HepG2 (cell line): ENCODE data around the gene PRRC2A. TPM values are rescaled to one million over a fixed set of nuclear protein-coding genes. Genes with fewer than 3 reads are reported as not detected.

Experiments used
- AGO1 ChIP-seq: fragments of 200-400 bp; formaldehyde crosslinking; IDR thresholded peaks from 2 replicates; pipeline ENCODE4 v1.6.1; 2017; ENCODE audit warnings: mild to moderate bottlenecking, low read depth, low read length, moderate library complexity; ENCODE audit not compliant: poor library complexity, severe bottlenecking
- BRD4 ChIP-seq: sonication (generic); formaldehyde crosslinking; IDR thresholded peaks from 2 replicates; pipeline ENCODE4 v1.4.0; 2020; ENCODE audit warnings: missing genetic modification reagents
- EP300 ChIP-seq, 3 experiments: sonication (generic) in 1 of 3; formaldehyde crosslinking in 1 of 3; IDR thresholded peaks; 2 replicates each; pipeline versions ENCODE4 v1.5.1 to v1.6.1; 2011 to 2020; ENCODE audit warnings: low read depth in 2 of 3, low read length in 2 of 3, borderline replicate concordance in 1 of 3, improper control_type of control experiment in 1 of 3, mild to moderate bottlenecking in 1 of 3, missing genetic modification reagents in 1 of 3, moderate library complexity in 1 of 3
- NFE2L1 ChIP-seq: sonication (generic); formaldehyde crosslinking; IDR thresholded peaks from 2 replicates; pipeline ENCODE4 v1.4.0; 2020; ENCODE audit warnings: missing genetic modification reagents, mild to moderate bottlenecking, borderline replicate concordance
- RBM39 ChIP-seq: fragments of 200-400 bp; formaldehyde crosslinking; IDR thresholded peaks from one replicate; pipeline ENCODE4 v1.6.1; 2018; ENCODE audit warnings: antibody characterized with exemption, mild to moderate bottlenecking, low read depth, low read length; ENCODE audit not compliant: poor library complexity, severe bottlenecking
- SMC3 ChIP-seq: IDR thresholded peaks from 2 replicates; pipeline ENCODE4 v1.6.1; 2011; ENCODE audit warnings: low read length, improper control_type of control experiment
- ZFAT ChIP-seq: sonication (generic); formaldehyde crosslinking; conservative IDR thresholded peaks from 2 replicates; pipeline ENCODE4 v1.8.1; 2023; ENCODE audit warnings: missing genetic modification reagents, inconsistent platforms
- ZNF10 ChIP-seq: sonication (generic); formaldehyde crosslinking; IDR thresholded peaks from 2 replicates; pipeline ENCODE4 v1.4.0; 2020; ENCODE audit warnings: mild to moderate bottlenecking, low read depth, missing genetic modification reagents, borderline replicate concordance
- ZNF761 ChIP-seq: sonication (generic); formaldehyde crosslinking; conservative IDR thresholded peaks from 2 replicates; pipeline ENCODE4 v1.4.0; 2020; ENCODE audit warnings: mild to moderate bottlenecking, missing genetic modification reagents
- polyA plus RNA-seq, 8 experiments: library from polyadenylated mRNA; depleted of rRNA in 3 of 8; stranded (reverse) in 7 of 8; unstranded in 1 of 8; fragments of >200 nt; fragmentation: Illumina TruSeq in 4 of 8; extraction: Trizol in 4 of 8; gene quantifications; 2 replicates each; pipeline versions ENCODE4 v1.2.1 to v1.2.3, GENCODE V29; 2011 to 2016; ENCODE audit warnings: low read depth in 4 of 8, missing spikeins in 1 of 8, mixed read lengths in 1 of 8; ENCODE audit not compliant: insufficient read depth in 1 of 8
- total RNA-seq, 5 experiments: library from RNA; depleted of rRNA; stranded (reverse); fragments of >200 nt; fragmentation: Illumina TruSeq; extraction: Trizol; gene quantifications; 2 replicates each; pipeline ENCODE4 v1.2.3, GENCODE V29; 2016; ENCODE audit warnings: low read depth in 1 of 5
- TF ChIP-seq, protein P1 (sequence below): sonication (generic); formaldehyde crosslinking; IDR thresholded peaks from 2 replicates; pipeline ENCODE4 v1.5.0; 2020; ENCODE audit warnings: mild to moderate bottlenecking, missing genetic modification reagents
- TF ChIP-seq, protein P2 (sequence below): sonication (generic); formaldehyde crosslinking; IDR thresholded peaks from 2 replicates; pipeline ENCODE4 v1.8.0; 2022; ENCODE audit warnings: mild to moderate bottlenecking, missing genetic modification reagents, moderate library complexity
- TF ChIP-seq, protein P3 (sequence below): sonication (generic); formaldehyde crosslinking; IDR thresholded peaks from 2 replicates; pipeline ENCODE4 v1.4.0; 2020; ENCODE audit warnings: low read depth, mild to moderate bottlenecking, missing genetic modification reagents
- TF ChIP-seq, protein P4 (sequence below): sonication (generic); formaldehyde crosslinking; IDR thresholded peaks from 2 replicates; pipeline ENCODE4 v1.5.1; 2020; ENCODE audit warnings: mild to moderate bottlenecking, missing genetic modification reagents, moderate library complexity
- TF ChIP-seq, protein P5 (sequence below): sonication (generic); formaldehyde crosslinking; IDR thresholded peaks from 2 replicates; pipeline ENCODE4 v1.9.0; 2022; ENCODE audit warnings: missing genetic modification reagents, mild to moderate bottlenecking, borderline replicate concordance
- TF ChIP-seq, protein P6 (sequence below): sonication (generic); formaldehyde crosslinking; IDR thresholded peaks from 2 replicates; pipeline ENCODE4 v1.4.0; 2020; ENCODE audit warnings: missing genetic modification reagents

Gene PRRC2A
- total and polyA plus RNA-seq, 2 of the 13 experiments (the other 11 are each of a cell fraction or from before 2014, with no cell fraction given), result 38.9 to 47.4 TPM

DNA sequence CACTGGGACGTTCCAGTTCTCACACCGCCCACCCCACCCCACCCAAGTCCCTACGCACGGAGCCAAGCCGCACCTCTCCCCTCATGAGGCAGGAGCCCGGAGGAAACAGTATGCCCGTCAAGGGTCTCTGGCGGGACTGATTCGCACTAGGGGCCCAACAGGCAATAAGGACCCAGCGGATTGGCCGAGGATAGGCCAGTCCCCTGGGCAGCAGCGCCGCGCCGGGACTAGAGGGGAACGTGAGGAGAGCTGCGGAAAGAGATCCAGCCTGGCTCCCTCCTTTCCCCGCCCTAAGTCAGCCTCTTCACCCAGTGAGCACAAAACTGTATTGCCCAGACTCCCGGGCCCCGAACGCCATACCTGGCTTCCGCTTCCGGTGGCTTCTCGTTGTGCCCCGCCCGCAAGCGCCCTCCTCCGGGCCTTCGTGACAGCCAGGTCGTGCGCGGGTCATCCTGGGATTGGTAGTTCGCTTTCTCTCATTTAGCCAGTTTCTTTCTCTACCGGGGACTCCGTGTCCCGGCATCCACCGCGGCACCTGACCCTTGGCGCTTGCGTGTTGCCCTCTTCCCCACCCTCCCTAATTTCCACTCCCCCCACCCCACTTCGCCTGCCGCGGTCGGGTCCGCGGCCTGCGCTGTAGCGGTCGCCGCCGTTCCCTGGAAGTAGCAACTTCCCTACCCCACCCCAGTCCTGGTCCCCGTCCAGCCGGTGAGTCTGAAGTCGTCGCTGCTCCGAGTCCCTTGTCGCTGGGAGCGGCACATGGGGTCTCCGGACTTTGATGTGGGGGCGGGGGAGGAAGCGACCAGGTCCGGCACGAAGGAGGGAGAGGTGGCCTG lies 45.2 kb downstream of the PRRC2A start, which contains the start of gene CSNK2B (continued):
- TF ChIP-seq NFE2L1 (peak; percentile 72; the same call in 1 of the 2 replicates), AGO1 (peak; percentile 91), SMC3 (no peak), BRD4 (CRISPR knock-in tag) (no peak; the same call in 1 of the 2 replicates), EP300 (IDR thresholded peaks at IDR 0.05; ENCODE audit: low read depth in 2 of 2, low read length in 2 of 2) (0 out of 4 replicates have a peak, but pooled peaks of 1 of the 2 experiments have one; percentile 1), EP300 (CRISPR knock-in tag; IDR thresholded peaks at IDR 0.05; ENCODE audit: borderline replicate concordance) (no peak), ZNF761 (CRISPR knock-in tag) (0 out of 2 replicates have a peak, but pooled peaks have one; percentile 47), ZNF10 (CRISPR knock-in tag) (no peak), RBM39 (peak; percentile 97), ZFAT (CRISPR knock-in tag) (no peak)
- TF ChIP-seq, protein P1, sequence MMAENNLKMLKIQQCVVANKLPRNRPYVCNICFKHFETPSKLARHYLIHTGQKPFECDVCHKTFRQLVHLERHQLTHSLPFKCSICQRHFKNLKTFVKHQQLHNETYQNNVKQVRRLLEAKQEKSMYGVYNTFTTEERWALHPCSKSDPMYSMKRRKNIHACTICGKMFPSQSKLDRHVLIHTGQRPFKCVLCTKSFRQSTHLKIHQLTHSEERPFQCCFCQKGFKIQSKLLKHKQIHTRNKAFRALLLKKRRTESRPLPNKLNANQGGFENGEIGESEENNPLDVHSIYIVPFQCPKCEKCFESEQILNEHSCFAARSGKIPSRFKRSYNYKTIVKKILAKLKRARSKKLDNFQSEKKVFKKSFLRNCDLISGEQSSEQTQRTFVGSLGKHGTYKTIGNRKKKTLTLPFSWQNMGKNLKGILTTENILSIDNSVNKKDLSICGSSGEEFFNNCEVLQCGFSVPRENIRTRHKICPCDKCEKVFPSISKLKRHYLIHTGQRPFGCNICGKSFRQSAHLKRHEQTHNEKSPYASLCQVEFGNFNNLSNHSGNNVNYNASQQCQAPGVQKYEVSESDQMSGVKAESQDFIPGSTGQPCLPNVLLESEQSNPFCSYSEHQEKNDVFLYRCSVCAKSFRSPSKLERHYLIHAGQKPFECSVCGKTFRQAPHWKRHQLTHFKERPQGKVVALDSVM (CRISPR knock-in tag), result no peak
- TF ChIP-seq, protein P2, sequence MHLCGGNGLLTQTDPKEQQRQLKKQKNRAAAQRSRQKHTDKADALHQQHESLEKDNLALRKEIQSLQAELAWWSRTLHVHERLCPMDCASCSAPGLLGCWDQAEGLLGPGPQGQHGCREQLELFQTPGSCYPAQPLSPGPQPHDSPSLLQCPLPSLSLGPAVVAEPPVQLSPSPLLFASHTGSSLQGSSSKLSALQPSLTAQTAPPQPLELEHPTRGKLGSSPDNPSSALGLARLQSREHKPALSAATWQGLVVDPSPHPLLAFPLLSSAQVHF (CRISPR knock-in tag), result no peak
- TF ChIP-seq, protein P3, sequence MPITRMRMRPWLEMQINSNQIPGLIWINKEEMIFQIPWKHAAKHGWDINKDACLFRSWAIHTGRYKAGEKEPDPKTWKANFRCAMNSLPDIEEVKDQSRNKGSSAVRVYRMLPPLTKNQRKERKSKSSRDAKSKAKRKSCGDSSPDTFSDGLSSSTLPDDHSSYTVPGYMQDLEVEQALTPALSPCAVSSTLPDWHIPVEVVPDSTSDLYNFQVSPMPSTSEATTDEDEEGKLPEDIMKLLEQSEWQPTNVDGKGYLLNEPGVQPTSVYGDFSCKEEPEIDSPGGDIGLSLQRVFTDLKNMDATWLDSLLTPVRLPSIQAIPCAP (CRISPR knock-in tag), result no peak
- TF ChIP-seq, protein P4, sequence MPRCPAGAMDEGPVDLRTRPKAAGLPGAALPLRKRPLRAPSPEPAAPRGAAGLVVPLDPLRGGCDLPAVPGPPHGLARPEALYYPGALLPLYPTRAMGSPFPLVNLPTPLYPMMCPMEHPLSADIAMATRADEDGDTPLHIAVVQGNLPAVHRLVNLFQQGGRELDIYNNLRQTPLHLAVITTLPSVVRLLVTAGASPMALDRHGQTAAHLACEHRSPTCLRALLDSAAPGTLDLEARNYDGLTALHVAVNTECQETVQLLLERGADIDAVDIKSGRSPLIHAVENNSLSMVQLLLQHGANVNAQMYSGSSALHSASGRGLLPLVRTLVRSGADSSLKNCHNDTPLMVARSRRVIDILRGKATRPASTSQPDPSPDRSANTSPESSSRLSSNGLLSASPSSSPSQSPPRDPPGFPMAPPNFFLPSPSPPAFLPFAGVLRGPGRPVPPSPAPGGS, result no peak
- TF ChIP-seq, protein P5, sequence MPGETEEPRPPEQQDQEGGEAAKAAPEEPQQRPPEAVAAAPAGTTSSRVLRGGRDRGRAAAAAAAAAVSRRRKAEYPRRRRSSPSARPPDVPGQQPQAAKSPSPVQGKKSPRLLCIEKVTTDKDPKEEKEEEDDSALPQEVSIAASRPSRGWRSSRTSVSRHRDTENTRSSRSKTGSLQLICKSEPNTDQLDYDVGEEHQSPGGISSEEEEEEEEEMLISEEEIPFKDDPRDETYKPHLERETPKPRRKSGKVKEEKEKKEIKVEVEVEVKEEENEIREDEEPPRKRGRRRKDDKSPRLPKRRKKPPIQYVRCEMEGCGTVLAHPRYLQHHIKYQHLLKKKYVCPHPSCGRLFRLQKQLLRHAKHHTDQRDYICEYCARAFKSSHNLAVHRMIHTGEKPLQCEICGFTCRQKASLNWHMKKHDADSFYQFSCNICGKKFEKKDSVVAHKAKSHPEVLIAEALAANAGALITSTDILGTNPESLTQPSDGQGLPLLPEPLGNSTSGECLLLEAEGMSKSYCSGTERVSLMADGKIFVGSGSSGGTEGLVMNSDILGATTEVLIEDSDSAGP, result no peak; the same call in 1 of the 2 replicates
- TF ChIP-seq, protein P6, sequence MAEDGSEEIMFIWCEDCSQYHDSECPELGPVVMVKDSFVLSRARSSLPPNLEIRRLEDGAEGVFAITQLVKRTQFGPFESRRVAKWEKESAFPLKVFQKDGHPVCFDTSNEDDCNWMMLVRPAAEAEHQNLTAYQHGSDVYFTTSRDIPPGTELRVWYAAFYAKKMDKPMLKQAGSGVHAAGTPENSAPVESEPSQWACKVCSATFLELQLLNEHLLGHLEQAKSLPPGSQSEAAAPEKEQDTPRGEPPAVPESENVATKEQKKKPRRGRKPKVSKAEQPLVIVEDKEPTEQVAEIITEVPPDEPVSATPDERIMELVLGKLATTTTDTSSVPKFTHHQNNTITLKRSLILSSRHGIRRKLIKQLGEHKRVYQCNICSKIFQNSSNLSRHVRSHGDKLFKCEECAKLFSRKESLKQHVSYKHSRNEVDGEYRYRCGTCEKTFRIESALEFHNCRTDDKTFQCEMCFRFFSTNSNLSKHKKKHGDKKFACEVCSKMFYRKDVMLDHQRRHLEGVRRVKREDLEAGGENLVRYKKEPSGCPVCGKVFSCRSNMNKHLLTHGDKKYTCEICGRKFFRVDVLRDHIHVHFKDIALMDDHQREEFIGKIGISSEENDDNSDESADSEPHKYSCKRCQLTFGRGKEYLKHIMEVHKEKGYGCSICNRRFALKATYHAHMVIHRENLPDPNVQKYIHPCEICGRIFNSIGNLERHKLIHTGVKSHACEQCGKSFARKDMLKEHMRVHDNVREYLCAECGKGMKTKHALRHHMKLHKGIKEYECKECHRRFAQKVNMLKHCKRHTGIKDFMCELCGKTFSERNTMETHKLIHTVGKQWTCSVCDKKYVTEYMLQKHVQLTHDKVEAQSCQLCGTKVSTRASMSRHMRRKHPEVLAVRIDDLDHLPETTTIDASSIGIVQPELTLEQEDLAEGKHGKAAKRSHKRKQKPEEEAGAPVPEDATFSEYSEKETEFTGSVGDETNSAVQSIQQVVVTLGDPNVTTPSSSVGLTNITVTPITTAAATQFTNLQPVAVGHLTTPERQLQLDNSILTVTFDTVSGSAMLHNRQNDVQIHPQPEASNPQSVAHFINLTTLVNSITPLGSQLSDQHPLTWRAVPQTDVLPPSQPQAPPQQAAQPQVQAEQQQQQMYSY, result peak; percentile 97
